GM12878 (cell line): ENCODE results near the gene IPP. TPM values are rescaled to one million over a fixed set of nuclear protein-coding genes. Genes with fewer than 3 reads are reported as not detected.

Source experiments
- ATAC-seq: fragments of 200-7000 bp; cut with Tn5 transposase; 3 replicates; pipeline ENCODE4 v1.9.1; 2020; ENCODE audit warnings: mild to moderate bottlenecking, moderate library complexity
- BruUV-seq: library from RNA; stranded (reverse); fragments of 400-500 nt; replicated peaks from 2 replicates; lab custom pipeline; 2021; lab: Mats Ljungman, UMichigan
- CTCF ChIA-PET: fragments of 300-600 bp; sonication (Branson Sonifier 250); formaldehyde crosslinking; extraction: SDS; loops from one replicate; lab custom pipeline; 2021; ENCODE audit warnings: inconsistent platforms; lab: Yijun Ruan, JAX
- POLR2A ChIA-PET: fragments of 350-600 bp; formaldehyde crosslinking; extraction: SDS; loops from one replicate; lab custom pipeline; 2021; ENCODE audit warnings: inconsistent platforms; lab: Charles Lee
- RAD21 ChIA-PET: fragments of 300-600 bp; sonication (Branson Sonifier 250); formaldehyde crosslinking; loops from one replicate; lab custom pipeline; 2023; ENCODE audit warnings: antibody characterized with exemption; ENCODE audit not compliant: unreplicated experiment; lab: Charles Lee
- SMC1A ChIA-PET: fragments of 300-600 bp; sonication (Branson Sonifier 250); formaldehyde crosslinking; loops from one replicate; lab custom pipeline; 2023; ENCODE audit not compliant: unreplicated experiment, uncharacterized antibody; lab: Charles Lee
- DNase-seq: peaks from one replicate; pipeline ENCODE4 v3.0.0-alpha.2; 2011; ENCODE audit warnings: low read depth, low spot score
- FAIRE-seq: peaks from 3 replicates; lab custom pipeline; 2011; peaks lifted over from hg19 to GRCh38; lab: Jason Lieb, UNC
- H2AFZ ChIP-seq: 2 replicates; pipeline ENCODE4 v1.6.0; 2011; ENCODE audit warnings: low read depth, low read length, control low read depth; ENCODE audit not compliant: control insufficient read depth
- H3K27ac ChIP-seq: 2 replicates; pipeline ENCODE4 v1.5.1; 2011; ENCODE audit warnings: control low read depth; ENCODE audit not compliant: control insufficient read depth, insufficient read depth
- H3K27me3 ChIP-seq, 2 experiments: replicated peaks in 1 of 2; 2 replicates each; pipeline versions ENCODE4 v1.6.0 to v1.6.1; 2011; ENCODE audit warnings: low read length in 1 of 2; ENCODE audit not compliant: control insufficient read depth in 2 of 2, insufficient read depth in 2 of 2
- H3K36me3 ChIP-seq, 2 experiments: 2 replicates each; pipeline ENCODE4 v1.5.1; 2011; ENCODE audit warnings: low read length in 1 of 2; ENCODE audit not compliant: control insufficient read depth in 2 of 2, insufficient read depth in 2 of 2
- H3K4me1 ChIP-seq: 2 replicates; pipeline ENCODE4 v1.6.1; 2011; ENCODE audit warnings: mild to moderate bottlenecking, low read length, moderate library complexity, mixed read lengths; ENCODE audit not compliant: control insufficient read depth, insufficient read depth
- H3K4me2 ChIP-seq: 2 replicates; pipeline ENCODE4 v1.6.0; 2011; ENCODE audit warnings: control low read depth; ENCODE audit not compliant: control insufficient read depth, insufficient read depth
- H3K4me3 ChIP-seq: fragments of 200-600 bp; sonication (generic); 2 replicates; pipeline ENCODE4 v1.5.1; 2016
- H3K79me2 ChIP-seq: 2 replicates; pipeline ENCODE4 v1.6.0; 2011; ENCODE audit warnings: low read length; ENCODE audit not compliant: control insufficient read depth, insufficient read depth
- H3K9ac ChIP-seq: 2 replicates; pipeline ENCODE4 v1.8.0; 2011; ENCODE audit warnings: low read length, control low read depth, mixed read lengths; ENCODE audit not compliant: control insufficient read depth, insufficient read depth
- H3K9me3 ChIP-seq: replicated peaks from 3 replicates; pipeline ENCODE4 v1.5.1; 2011; ENCODE audit warnings: mild to moderate bottlenecking, low read length; ENCODE audit not compliant: control insufficient read depth, insufficient read depth
- H4K20me1 ChIP-seq: 2 replicates; pipeline ENCODE4 v1.6.0; 2011; ENCODE audit not compliant: control insufficient read depth, insufficient read depth
- ATF3 ChIP-seq: IDR thresholded peaks from 2 replicates; pipeline ENCODE4 v1.6.1; 2011; ENCODE audit warnings: low read depth, mild to moderate bottlenecking, low read length, moderate library complexity, borderline replicate concordance; ENCODE audit errors: extremely low read depth
- BCL11A ChIP-seq: IDR thresholded peaks from 2 replicates; pipeline ENCODE4 v1.6.1; 2011; ENCODE audit warnings: low read depth, low read length
- CBX3 ChIP-seq: fragments of 200-600 bp; sonication (generic); IDR thresholded peaks from 2 replicates; pipeline ENCODE4 v1.6.1; 2016; ENCODE audit warnings: low read depth, borderline replicate concordance
- CEBPB ChIP-seq, 2 experiments: fragments of 150-350 bp in 1 of 2; IDR thresholded peaks; 2 replicates each; pipeline ENCODE4 v1.6.1; 2012 to 2014; ENCODE audit warnings: low read depth in 2 of 2, low read length in 2 of 2, borderline replicate concordance in 1 of 2, inconsistent platforms in 1 of 2
- CHD4 ChIP-seq: fragments of 200-600 bp; sonication (generic); IDR thresholded peaks from 2 replicates; pipeline ENCODE4 v1.6.1; 2016; ENCODE audit warnings: mild to moderate bottlenecking
- E2F8 ChIP-seq: fragments of 450-650 bp; IDR thresholded peaks from 2 replicates; pipeline ENCODE4 v1.6.1; 2018; ENCODE audit warnings: mild to moderate bottlenecking, low read depth, moderate library complexity; ENCODE audit not compliant: partially characterized antibody
- HSF1 ChIP-seq: fragments of 150-350 bp; IDR thresholded peaks from 2 replicates; pipeline ENCODE4 v1.6.1; 2014; ENCODE audit warnings: mild to moderate bottlenecking, low read depth, low read length
- LARP7 ChIP-seq: fragments of 450-650 bp; IDR thresholded peaks from 2 replicates; pipeline ENCODE4 v1.6.1; 2017; ENCODE audit warnings: mild to moderate bottlenecking
- MAX ChIP-seq: IDR thresholded peaks from 2 replicates; pipeline ENCODE4 v1.6.1; 2012; ENCODE audit warnings: low read depth, low read length, improper control_type of control experiment
- MEF2A ChIP-seq: IDR thresholded peaks from 2 replicates; pipeline ENCODE4 v1.6.1; 2011; ENCODE audit warnings: low read depth, mild to moderate bottlenecking, low read length, moderate library complexity; ENCODE audit not compliant: insufficient read depth
- NRF1 ChIP-seq: conservative IDR thresholded peaks from 2 replicates; pipeline ENCODE4 v1.6.1; 2011; ENCODE audit warnings: mild to moderate bottlenecking, low read depth, low read length, improper control_type of control experiment
- RBBP5 ChIP-seq: fragments of 200-600 bp; sonication (generic); conservative IDR thresholded peaks from 2 replicates; pipeline ENCODE4 v1.6.1; 2016
- ZNF687 ChIP-seq: fragments of 450-650 bp; IDR thresholded peaks from 2 replicates; pipeline ENCODE4 v1.6.1; 2017; ENCODE audit warnings: mild to moderate bottlenecking, moderate library complexity
- WGBS: methylation state at CpG from one replicate; pipeline ENCODE4 v1.1.6; 2016; ENCODE audit warnings: low lambda C conversion rate; ENCODE audit not compliant: insufficient replicate concordance, insufficient coverage; ENCODE audit errors: missing lambda C conversion rate; 5-methylcytosine and 5-hydroxymethylcytosine counted together
- in situ Hi-C: fragments of 300-500 bp; cut with MboI; formaldehyde crosslinking; loops from 9 replicates; pipeline ENCODE4 v1.14.3; 2018; ENCODE audit warnings: mixed read lengths
- intact Hi-C: fragments of 100-400 bp; cut with micrococcal nuclease; formaldehyde crosslinking; loops from one replicate; pipeline ENCODE4 v1.14.2; 2022; ENCODE audit not compliant: unreplicated experiment
- polyA plus RNA-seq, 11 experiments: library from polyadenylated mRNA; depleted of rRNA in 4 of 11; unstranded in 6 of 11; stranded (reverse) in 5 of 11; fragments of >200 nt; fragmentation: Nextera tagmentation in 4 of 11; fragmentation: Illumina TruSeq in 1 of 11; extraction: Ambion mirVana in 4 of 11; extraction: Trizol in 1 of 11; gene quantifications; 1 replicate in 1 of 11; 2 replicates in 10 of 11; pipeline versions ENCODE4 v1.2.1 to v1.2.3, GENCODE V29; 2011 to 2016; ENCODE audit warnings: inconsistent platforms in 2 of 11, missing spikeins in 2 of 11, low read depth in 1 of 11
- total RNA-seq, 4 experiments: library from RNA; depleted of rRNA in 3 of 4; stranded (reverse); fragments of >200 nt in 3 of 4; fragmentation: Illumina TruSeq in 1 of 4; extraction: Trizol in 1 of 4; gene quantifications; 2 replicates each; pipeline versions ENCODE4 v1.2.1 to v1.2.3, GENCODE V29; 2013 to 2021

IPP gene
- total and polyA plus RNA-seq, 10 of the 15 experiments (the other 5 are each of a cell fraction or from before 2014, with no cell fraction given), result 4.7 to 15.0 (median 10.4) TPM

GRCh38 chr1:45656573-45657226 lies 93.8 kb downstream of the IPP start:
- Histone ChIP-seq H3K27ac (no peak overlapping the region), H4K20me1 (no peaks in the 10 kb centered on the region), H3K9ac (no peak overlapping the region), H3K36me3 (peaks cover 16 to 55% of the 10 kb centered on the region in 2 experiments), H2AFZ (no peak overlapping the region), H3K4me3 (no peak overlapping the region), H3K27me3 (no peaks in the 10 kb centered on the region), H3K4me1 (no peaks in the 10 kb centered on the region), H3K79me2 (peaks cover 4% of the 10 kb centered on the region), H3K4me2 (no peak overlapping the region), H3K9me3 (no peaks in the 10 kb centered on the region)
- ChIA-PET POLR2A (interaction anchor here (0.6 to 1.0 kb wide), 3 partner anchors 22 to 79 kb away, joined by 5 to 7 read pairs (median 5); no protein-coding TSS in a partner anchor), CTCF (interaction anchor here (0.6 to 1.5 kb wide), 3 partner anchors 18 to 522 kb away, joined by 3 to 5 read pairs (median 3); no protein-coding TSS in a partner anchor), RAD21 (no interaction called here), SMC1A (interaction anchor here (0.5 to 2.0 kb wide), 3 partner anchors 12 to 27 kb away, joined by 3 to 13 read pairs (median 6); no protein-coding TSS in a partner anchor)
- no peak for DNase-seq
- no peak for ATAC-seq
- in situ Hi-C loops, result no loop called here
- no peak for FAIRE-seq
- intact Hi-C loops, result no loop called here
- no TSS peak for BruUV-seq
- WGBS, result 93% methylated on average over 3 of the region's 3 CpGs
- TF ChIP-seq CBX3 (no peak), CEBPB (IDR thresholded peaks at IDR 0.05; ENCODE audit: borderline replicate concordance in 1 of 2, low read depth in 2 of 2, low read length in 2 of 2) (no peak), E2F8 (no peak), ZNF687 (no peak), HSF1 (no peak), MEF2A (no peak), LARP7 (no peak), NRF1 (no peak), BCL11A (no peak), ATF3 (no peak), RBBP5 (no peak), MAX (no peak), CHD4 (no peak)
